Heart left ventricle (tissue), 13 donors: ENCODE results near the gene CACNA2D1.

Experiments used
- POLR2A ChIP-seq, 2 donors: fragments of 450-650 bp; IDR thresholded peaks; one replicate each; pipeline ENCODE4 v1.6.1; 2017; ENCODE audit warnings: antibody characterized with exemption in 2 of 2, mild to moderate bottlenecking in 2 of 2, moderate library complexity in 2 of 2
- TF ChIP-seq, protein P1 (sequence below), 12 donors: fragments of 200-600 bp; sonication (generic) in 4 of 12; IDR thresholded peaks; one replicate each; pipeline versions ENCODE4 v1.5.0 to v1.8.0; 2018 to 2022; ENCODE audit warnings: antibody characterized with exemption in 12 of 12, mild to moderate bottlenecking in 5 of 12
- donor health status: ischemic (EF 13 %, LVEDD 7.1; RV severe dilation, severe dysfunction).
- donor health status: DM: no; HTN: yes; CAD: no.
- donor health status: DM: no; HTN: no; CAD: no.
- donor health status: ischemic (EF 25% LVEDD 6.9; RV normal size, moderate dysfunction).
- donor health status: ischemic (EF 25% LVEDD 5.7; RV mildly dilated, moderate dysfunction).
- donor health status: ischemic (EF 35%, LVEDD 5.7; RV mildly dilated, moderate dysfunction).
- donor health status: nonischemic (EF 11% LVEDD 7.7; RV severe dilation, severe dysfunction).
- donor health status: DM: yes; HTN: yes; CAD: no.
- donor health status: PGD.
- donor health status: ischemic (EF 29% LVEDD 5.4; RV normal size, mild dysfunction).
- donor health status: nonischemic (EF 23%, LVEDD 6.1; RV moderate dilation, normal function).

DNA sequence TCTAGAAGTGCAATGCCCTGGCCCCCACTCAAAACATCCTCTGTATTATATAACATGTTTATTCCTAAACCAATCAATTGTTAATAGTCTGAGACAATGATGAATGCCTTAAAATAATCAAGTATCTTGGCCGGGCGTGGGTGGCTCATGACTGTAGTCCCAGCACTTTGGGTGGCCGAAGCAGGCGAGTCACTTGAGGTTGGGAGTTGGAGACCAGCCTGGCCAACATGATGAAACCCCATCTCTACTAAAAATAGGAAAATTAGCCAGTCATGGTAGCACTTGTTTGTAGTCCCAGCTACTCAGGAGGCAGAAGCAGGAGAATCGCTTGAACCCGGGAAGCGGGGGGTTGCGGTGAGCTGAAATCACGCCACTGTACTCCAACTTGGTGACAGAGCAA is 29.4 kb upstream of the CACNA2D1 start:
- TF ChIP-seq, protein P1, sequence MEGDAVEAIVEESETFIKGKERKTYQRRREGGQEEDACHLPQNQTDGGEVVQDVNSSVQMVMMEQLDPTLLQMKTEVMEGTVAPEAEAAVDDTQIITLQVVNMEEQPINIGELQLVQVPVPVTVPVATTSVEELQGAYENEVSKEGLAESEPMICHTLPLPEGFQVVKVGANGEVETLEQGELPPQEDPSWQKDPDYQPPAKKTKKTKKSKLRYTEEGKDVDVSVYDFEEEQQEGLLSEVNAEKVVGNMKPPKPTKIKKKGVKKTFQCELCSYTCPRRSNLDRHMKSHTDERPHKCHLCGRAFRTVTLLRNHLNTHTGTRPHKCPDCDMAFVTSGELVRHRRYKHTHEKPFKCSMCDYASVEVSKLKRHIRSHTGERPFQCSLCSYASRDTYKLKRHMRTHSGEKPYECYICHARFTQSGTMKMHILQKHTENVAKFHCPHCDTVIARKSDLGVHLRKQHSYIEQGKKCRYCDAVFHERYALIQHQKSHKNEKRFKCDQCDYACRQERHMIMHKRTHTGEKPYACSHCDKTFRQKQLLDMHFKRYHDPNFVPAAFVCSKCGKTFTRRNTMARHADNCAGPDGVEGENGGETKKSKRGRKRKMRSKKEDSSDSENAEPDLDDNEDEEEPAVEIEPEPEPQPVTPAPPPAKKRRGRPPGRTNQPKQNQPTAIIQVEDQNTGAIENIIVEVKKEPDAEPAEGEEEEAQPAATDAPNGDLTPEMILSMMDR (IDR thresholded peaks at IDR 0.05): no peak
- TF ChIP-seq POLR2A (IDR thresholded peaks at IDR 0.05): no peak
